Heart left ventricle (tissue), 13 donors: ENCODE data around the gene WAC.

Experiments
- CTCF ChIP-seq, 12 donors: fragments of 200-600 bp; sonication (generic) in 4 of 12; IDR thresholded peaks; one replicate each; pipeline versions ENCODE4 v1.5.0 to v1.8.0; 2018 to 2022; ENCODE audit warnings: antibody characterized with exemption in 12 of 12, mild to moderate bottlenecking in 5 of 12
- POLR2A ChIP-seq, 2 donors: fragments of 450-650 bp; IDR thresholded peaks; one replicate each; pipeline ENCODE4 v1.6.1; 2017; ENCODE audit warnings: antibody characterized with exemption in 2 of 2, mild to moderate bottlenecking in 2 of 2, moderate library complexity in 2 of 2
- donor health status: ischemic (EF 13 %, LVEDD 7.1; RV severe dilation, severe dysfunction).
- donor health status: DM: no; HTN: yes; CAD: no.
- donor health status: DM: no; HTN: no; CAD: no.
- donor health status: ischemic (EF 25% LVEDD 6.9; RV normal size, moderate dysfunction).
- donor health status: ischemic (EF 25% LVEDD 5.7; RV mildly dilated, moderate dysfunction).
- donor health status: ischemic (EF 35%, LVEDD 5.7; RV mildly dilated, moderate dysfunction).
- donor health status: nonischemic (EF 11% LVEDD 7.7; RV severe dilation, severe dysfunction).
- donor health status: DM: yes; HTN: yes; CAD: no.
- donor health status: PGD.
- donor health status: ischemic (EF 29% LVEDD 5.4; RV normal size, mild dysfunction).
- donor health status: nonischemic (EF 23%, LVEDD 6.1; RV moderate dilation, normal function).

GRCh38 chr10:28496017-28496416 lies 36.9 kb upstream of the WAC start:
- TF ChIP-seq POLR2A (IDR thresholded peaks at IDR 0.05) (no peak), CTCF (IDR thresholded peaks at IDR 0.05) (no peak)
